ENCODE measurements around the gene KDM6B.
"Not testable (repeated sequence)": the region's sequence is repeated elsewhere in the genome, so short reads cannot be mapped to it uniquely, and the experiment has no call there.

KDM6B gene

DNA sequence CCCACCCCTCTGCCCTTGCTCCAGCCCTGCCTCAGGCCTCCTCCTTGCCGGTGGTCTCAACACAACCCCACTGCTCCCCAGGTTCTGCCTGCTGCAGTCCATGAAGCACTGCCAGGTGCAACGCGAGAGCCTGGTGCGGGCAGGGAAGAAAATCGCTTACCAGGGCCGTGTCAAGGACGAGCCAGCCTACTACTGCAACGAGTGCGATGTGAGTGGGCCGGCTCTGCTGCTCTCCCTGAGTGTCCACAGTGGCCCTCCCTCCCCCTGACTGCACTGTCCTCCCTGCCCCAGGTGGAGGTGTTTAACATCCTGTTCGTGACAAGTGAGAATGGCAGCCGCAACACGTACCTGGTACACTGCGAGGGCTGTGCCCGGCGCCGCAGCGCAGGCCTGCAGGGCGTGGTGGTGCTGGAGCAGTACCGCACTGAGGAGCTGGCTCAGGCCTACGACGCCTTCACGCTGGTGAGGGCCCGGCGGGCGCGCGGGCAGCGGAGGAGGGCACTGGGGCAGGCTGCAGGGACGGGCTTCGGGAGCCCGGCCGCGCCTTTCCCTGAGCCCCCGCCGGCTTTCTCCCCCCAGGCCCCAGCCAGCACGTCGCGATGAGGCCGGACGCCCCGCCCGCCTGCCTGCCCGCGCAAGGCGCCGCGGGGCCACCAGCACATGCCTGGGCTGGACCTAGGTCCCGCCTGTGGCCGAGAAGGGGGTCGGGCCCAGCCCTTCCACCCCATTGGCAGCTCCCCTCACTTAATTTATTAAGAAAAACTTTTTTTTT lies 19.1 kb downstream of the KDM6B start:
- no peak for DNase-seq (ENCODE audit: low read depth in 2 of 2)

DNA sequence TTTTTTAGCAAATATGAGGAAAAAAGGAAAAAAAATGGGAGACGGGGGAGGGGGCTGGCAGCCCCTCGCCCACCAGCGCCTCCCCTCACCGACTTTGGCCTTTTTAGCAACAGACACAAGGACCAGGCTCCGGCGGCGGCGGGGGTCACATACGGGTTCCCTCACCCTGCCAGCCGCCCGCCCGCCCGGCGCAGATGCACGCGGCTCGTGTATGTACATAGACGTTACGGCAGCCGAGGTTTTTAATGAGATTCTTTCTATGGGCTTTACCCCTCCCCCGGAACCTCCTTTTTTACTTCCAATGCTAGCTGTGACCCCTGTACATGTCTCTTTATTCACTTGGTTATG lies 19.6 kb downstream of the KDM6B start:
- no peak for DNase-seq (ENCODE audit: low read depth in 2 of 2)

DNA sequence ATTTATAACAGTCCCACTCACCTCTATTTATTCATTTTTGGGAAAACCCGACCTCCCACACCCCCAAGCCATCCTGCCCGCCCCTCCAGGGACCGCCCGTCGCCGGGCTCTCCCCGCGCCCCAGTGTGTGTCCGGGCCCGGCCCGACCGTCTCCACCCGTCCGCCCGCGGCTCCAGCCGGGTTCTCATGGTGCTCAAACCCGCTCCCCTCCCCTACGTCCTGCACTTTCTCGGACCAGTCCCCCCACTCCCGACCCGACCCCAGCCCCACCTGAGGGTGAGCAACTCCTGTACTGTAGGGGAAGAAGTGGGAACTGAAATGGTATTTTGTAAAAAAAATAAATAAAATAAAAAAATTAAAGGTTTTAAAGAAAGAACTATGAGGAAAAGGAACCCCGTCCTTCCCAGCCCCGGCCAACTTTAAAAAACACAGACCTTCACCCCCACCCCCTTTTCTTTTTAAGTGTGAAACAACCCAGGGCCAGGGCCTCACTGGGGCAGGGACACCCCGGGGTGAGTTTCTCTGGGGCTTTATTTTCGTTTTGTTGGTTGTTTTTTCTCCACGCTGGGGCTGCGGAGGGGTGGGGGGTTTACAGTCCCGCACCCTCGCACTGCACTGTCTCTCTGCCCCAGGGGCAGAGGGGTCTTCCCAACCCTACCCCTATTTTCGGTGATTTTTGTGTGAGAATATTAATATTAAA lies 20.2 kb downstream of the KDM6B start:
- no peak for DNase-seq (ENCODE audit: low read depth in 2 of 2)

DNA sequence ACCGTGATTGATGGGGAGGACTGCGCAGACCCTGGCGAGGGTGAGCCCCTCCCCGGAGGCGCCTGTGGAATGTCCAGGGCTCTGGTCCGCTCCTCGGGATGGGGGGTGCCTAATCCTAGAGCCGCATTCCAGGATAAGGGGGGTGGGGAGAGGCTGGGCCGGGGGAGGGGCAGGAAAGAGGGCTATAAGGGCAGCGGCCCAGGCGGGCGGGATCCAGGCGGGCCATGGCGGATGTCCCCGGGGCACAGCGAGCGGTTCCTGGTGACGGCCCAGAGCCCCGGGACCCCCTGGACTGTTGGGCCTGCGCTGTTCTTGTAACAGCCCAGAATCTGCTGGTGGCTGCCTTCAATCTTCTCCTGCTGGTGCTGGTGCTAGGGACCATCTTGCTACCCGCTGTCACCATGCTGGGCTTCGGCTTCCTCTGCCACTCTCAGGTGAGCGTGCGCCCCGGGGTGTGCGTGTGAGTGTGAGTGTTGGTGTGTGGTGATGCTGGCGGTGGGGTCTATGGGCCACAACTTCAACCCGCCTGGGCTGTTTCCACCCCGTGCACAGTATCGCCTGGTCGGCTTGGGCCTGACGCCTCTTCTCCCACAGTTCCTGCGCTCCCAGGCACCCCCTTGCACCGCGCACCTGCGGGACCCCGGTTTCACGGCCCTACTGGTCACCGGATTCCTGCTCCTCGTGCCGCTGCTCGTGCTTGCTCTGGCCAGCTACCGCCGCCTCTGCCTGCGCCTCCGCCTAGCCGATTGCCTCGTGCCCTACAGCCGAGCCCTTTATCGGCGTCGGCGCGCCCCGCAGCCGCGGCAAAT lies 21.0 kb downstream of the KDM6B start, which contains the start of gene TMEM88:
TMEM88 (plus strand) TSS at position 216 of the 809 bp plus-strand sequence; CDS start at position 225, 9 bp downstream.
- DNase-seq (ENCODE audit: low read depth in 2 of 2) = no peak

DNA sequence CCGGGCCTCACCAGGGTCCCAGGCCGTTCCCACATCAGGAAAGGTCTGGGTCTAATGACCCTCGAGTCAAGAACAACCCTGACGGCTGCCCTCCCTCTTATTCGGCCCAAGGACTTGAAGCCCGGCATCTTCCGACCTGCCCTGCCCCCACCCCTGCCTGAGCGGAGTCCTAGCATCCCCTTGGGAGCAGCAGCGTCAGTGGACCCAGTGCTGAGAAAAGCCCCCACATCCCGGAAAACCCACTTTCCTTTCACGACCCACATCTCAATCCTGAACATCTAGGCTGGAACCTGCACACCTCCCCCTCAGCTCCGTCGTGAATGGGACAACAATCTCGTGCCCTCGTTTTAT lies 21.6 kb downstream of the KDM6B start:
- no peak for DNase-seq (ENCODE audit: low read depth in 2 of 2)

DNA sequence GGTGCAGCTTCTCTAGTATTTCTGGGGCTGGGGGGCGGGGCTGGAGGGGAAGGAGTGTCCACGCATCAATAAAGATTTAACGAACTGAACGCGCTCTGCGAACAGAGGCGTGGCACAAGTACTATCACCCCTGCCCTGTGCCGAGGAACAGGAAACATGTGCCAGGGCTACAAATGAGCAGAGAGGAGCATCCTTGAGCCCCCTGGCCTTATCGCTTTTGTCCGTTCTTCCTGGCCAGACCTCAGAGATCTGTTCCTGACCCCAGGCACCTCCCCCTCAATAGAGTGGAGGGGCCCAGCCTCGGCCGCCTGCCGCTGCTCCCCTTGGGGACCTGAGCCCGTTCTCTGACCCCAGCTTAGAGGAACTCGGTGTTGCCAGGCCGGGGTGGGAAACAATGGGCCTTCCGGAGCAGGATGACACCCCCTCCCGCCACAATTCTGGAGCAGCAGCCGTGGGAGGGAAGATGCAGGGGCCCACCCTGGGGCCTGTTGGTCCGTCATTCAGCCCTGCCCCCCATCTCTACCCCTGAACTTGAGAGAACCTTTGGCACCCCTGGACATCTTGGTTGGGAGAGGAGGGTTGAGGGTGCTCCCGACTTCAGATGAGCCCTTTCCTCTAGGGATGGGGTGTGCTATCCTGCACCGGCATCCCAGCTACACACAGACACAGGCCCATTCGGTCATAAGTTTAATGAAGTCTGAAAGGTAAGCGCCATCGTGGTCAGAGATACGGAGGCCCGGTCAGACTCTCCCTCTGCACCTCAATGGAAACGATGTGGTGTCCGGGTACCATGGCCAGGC lies 22.2 kb downstream of the KDM6B start:
- no peak for DNase-seq (ENCODE audit: low read depth in 2 of 2)

DNA sequence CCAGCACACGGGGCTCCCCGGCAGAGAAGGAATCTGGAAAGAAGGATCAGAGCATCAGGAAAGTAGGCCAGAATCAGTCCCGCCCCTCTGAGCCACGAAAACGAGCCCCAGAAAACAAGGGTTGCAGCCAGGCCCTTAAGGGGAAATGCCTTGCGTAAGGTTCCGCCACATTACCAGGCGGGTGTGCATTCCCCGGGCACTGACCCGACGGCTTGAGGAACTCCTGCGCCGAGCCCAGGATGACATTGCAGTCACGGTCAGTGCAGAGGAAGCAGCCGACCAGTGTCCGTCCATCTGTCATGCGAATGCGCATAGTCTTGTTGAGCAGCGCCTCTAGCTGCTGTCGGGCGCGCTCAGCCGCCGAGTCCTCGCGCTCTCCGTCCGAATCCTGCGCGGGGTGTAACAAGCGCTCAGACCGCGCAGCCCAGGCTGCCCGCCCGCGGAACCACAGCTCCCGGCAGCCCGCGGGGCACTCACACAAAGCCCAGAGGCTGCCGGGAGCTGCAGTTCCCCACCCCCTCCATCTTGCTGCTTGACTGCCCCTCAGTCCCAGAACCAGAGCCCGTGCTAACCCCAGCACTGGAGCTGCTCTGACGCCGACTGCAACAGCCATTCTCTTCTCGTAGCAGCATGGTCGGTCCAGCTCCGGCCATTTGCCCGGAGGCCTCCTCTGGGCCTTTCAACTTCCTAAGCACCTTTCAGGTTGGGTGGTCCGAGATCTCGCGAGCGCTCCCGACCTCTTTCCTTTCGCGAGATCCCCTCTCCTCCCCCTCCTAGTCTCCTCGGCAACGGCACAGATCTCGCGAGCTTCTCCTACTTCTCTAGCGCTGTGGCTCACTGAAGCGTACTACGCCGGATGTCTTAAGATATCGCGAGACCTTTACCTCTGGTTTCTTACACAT lies 23.0 kb downstream of the KDM6B start, which contains the start of gene NAA38:
NAA38 (minus strand) TSS at position 749 of the 902 bp plus-strand sequence; CDS start at position 653, 96 bp downstream.
- DNase-seq (ENCODE audit: low read depth in 2 of 2) = peak; percentile 83 to 86

DNA sequence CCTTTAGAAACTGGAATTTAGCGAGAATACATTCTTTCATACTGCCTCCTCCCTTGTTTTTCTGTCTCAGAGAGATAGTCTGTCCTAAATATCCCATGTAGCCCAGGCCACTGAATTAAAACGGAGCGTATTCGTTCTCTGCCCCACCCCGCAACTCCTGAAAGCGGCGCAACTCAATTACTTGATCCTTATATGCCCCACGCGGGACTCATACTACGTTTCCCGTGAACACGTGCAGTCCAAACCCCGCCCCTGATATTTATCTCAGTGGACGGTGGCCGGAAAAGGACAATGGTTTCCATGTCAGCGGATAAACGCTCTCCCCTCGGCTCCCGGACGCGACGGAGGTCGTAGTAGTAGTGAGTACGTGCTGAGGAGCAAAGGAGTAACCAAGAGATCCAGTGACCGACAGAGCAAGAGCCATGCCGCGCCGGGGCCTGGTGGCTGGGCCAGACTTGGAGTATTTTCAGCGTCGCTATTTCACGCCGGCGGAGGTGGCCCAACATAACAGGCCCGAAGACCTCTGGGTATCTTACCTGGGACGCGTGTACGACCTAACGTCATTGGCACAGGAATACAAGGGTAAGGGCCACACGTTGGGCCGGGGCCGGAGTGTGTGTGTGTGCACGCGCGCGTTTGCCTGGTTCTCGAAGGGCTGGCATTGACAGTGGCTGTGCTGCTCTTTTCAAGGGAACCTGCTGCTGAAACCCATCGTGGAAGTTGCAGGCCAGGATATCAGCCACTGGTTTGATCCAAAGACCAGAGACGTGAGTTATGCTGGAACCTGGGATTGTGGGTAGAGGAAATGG lies 23.9 kb downstream of the KDM6B start, which contains the start of gene CYB5D1:
CYB5D1 (plus strand) TSS at position 291 of the 809 bp plus-strand sequence; CDS start at position 423, 132 bp downstream.
- peak; percentile 69 to 82 for DNase-seq (ENCODE audit: low read depth in 2 of 2)

DNA sequence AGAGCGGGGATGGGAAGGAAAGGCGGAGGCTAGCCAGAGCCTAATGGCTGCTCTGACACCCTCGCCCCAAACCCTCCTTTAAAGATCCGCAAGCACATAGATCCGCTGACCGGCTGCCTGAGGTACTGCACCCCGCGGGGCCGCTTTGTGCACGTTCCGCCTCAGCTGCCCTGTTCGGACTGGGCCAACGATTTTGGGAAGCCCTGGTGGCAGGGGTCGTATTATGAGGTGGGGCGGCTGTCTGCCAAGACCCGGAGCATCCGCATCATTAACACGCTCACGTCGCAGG lies 24.4 kb downstream of the KDM6B start:
- DNase-seq (ENCODE audit: low read depth in 2 of 2) = no peak

DNA sequence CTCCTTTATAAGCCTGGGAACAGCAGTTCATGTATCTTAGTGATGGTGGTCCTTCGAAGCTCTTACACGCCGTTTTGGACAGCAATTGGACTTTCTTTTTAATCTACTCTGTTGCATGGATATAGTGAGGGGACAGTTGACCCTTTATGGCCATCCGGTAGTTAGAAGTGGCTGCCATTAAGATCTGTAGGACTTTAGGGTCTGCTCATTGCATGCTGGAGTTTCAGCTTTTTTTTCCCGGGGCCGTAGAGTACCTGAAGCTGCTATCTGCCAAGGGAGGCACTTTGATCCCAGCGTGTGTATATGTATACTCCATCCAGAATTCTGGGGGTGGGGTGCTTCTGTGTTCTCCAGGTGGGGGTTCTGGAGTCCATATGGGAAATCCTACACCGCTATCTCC lies 25.0 kb downstream of the KDM6B start:
- no peak for DNase-seq (ENCODE audit: low read depth in 2 of 2)

DNA sequence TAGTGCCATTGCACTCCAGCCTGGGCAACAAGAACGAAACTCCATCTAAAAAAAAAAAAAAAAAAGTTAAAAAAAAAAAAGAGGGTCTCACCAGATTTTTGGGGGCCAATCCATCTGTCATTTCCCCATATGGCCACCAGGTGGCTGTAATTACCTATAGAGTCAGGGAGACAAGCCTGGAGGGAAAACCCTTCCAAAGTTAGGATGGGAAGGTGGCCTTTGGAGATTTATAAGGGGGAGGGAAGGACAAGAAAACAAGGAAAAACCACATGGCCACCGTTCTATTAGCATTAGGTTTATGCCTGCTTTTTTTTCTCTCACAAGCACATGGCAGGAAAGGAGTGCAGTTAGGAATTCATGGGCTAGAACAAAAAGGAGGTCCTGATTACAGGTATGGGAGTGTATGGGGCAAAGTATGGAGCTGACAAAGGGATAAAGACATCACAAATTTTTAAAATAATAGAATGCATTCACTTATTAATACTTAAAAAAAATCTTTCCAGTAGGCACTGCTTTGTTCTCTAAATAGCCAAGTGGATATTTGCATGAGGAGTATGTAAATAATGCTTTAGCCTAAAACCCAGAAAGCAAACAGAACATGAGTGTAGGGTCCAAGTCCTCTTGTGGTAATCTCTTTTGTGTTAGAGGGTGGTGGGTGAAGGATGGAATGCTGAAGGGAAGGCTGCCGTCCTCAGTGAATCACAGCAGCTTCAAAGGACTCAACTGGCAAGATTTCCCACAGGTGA lies 28.8 kb downstream of the KDM6B start:
- no peak for DNase-seq (ENCODE audit: low read depth in 2 of 2)

DNA sequence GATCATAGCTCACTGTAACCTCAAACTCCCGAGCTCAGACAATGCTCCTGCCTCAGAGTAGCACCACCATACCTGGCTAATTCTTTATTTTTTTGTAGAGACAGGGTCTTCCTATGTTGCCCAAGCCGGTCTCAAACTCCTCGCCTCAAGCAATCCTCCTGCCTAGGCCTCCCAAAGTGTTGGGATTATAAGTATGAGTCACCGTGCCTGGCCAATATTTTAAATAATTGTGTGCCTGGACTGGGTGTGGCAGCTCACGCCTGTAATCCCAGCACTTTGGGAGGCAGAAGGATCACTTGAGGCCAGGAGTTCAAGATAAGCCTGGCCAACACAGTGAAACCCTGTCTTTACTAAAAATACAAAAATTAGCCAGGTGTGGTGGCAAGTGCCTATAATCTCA lies 30.4 kb downstream of the KDM6B start:
- not testable (repeated sequence) for DNase-seq (ENCODE audit: low read depth in 2 of 2)

DNA sequence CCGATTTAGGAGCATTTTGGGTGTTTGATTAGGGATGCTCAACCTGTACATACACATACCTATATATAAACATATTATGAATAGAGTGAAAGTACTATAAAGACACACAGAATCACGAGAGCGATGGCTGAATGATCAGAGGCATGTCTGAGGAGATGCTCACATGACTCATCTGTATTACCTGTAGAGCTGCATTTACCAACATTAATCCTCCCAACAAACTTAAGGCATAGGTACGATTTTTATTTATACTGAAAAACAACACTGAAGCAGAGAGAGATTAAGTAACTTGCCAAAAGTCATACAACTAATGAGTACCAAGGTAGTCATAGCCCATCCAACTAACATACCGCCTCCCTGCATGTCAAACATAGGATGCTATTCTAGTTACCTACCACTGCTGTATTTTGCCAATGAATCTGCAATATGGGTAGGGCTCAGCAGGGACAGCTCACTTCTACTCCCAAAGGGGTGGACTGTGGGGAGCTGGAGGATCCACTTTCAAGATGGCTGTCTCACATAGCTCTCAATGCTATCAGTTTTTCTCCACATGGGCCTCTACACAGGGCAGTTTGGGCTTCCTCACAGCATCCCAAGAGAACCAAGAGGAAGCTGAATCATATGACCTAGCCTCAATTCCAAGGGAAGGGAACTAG lies 31.1 kb downstream of the KDM6B start:
- DNase-seq (ENCODE audit: low read depth in 2 of 2) = no peak

DNA sequence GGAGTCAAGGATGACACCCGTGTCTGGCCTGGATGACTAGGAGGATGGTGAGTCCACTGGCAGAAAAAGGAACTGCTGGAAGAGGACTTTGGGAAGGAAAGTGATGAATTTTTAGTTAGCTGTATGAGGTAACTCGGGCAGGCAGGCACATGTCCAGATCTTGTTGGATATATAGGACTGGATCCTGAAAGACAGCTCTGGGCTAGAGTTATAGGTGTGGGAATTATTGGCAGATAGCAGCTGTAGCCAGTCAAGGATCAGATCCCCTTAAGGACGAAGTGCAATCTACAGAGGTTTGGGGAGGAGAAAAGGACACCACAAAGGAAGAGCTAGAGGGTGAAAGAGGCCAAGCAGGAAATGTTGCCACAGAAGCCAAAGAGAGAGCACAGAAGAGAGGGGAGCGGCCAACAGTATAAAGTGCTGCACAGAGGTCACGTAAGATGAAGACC lies 33.9 kb downstream of the KDM6B start:
- no peak for DNase-seq (ENCODE audit: low read depth in 2 of 2)

DNA sequence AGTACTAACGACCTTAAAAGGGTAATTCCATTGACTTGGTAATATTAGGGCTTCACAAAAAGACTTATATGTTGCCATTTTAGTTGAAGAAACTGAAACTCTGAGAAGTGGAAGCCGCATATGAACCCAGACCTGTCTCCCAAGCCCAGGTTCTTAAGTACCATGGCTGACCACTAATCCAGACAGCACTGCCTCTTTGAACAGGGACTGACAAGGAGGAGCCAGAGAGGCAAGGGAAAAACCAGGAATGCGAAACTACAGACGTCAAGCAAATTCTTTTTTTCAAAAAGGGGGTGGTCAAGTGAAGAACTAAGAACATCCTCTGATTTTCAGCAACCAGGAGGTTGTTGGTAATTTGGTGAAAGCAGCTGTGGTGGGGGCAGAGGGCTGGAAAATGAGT lies 39.0 kb downstream of the KDM6B start:
- DNase-seq (ENCODE audit: low read depth in 2 of 2) = no peak

DNA sequence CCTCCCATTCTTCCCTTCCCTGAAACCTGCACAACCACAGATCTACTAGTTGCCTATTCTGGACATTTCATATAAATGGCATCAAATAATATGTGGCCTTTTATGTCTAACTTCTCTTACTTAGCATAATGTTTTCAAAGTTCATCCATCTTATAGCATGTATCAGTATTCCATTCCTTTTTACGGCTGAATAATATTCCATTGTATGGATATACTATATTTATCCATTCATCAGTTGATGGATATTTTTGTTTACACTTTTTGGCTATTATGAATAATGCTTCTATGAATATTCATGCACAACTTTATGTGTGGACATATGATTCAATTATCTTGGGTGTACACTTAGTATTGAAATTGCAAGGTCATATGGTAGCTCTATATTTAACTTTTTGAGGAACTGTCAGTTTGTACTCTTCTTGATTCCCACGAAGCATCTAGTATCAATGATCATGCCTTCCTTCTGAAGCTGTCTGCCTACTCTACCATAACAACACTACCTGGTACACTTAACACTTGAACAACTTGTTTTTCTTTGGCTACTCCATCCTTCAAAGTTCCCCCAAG lies 41.9 kb downstream of the KDM6B start:
- DNase-seq (ENCODE audit: low read depth in 2 of 2) = no peak

DNA sequence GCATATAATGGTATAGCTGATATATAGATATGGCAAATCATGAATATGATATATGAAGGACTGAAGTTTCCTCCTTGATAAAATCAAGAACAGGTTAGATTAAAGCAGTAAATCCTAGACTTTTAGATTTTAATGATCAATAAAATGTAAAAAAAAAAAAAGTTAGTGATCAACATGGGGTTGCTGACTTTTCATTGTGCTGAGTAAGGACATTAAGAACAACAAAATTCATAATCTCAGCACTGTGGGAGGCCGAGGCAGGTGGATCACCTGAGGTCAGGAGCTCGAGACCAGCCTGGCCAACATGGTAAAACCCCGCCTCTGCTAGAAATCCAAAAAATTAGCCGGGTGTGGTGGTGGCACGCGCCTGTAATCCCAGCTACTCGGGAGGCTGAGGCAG lies 44.2 kb downstream of the KDM6B start:
- no peak for DNase-seq (ENCODE audit: low read depth in 2 of 2)
